HG03095 (cell line): Measurements from ENCODE around the gene UHMK1.

ENCODE experiments used
- ATAC-seq: cut with Tn5 transposase; IDR thresholded peaks from one replicate; pipeline ENCODE4 v1.9.1; 2021; ENCODE audit warnings: moderate library complexity; ENCODE audit not compliant: unreplicated experiment

The UHMK1 gene

GRCh38 chr1:162502928-162503327 is 5.3 kb downstream of the UHMK1 start:
- ATAC-seq: no peak

- no peak for ATAC-seq
Measured at GRCh38 chr1:162527314-162527713, 29.7 kb downstream of the UHMK1 start.

- peak; percentile 94 for ATAC-seq
Measured at GRCh38 chr1:162530307-162530987, 32.8 kb downstream of the UHMK1 start.

GRCh38 chr1:162530988-162531319 is 33.3 kb downstream of the UHMK1 start:
- no peak for ATAC-seq

GRCh38 chr1:162535501-162535900 is 37.9 kb downstream of the UHMK1 start:
- no peak for ATAC-seq

GRCh38 chr1:162536511-162536910 is 38.9 kb downstream of the UHMK1 start:
- no peak for ATAC-seq

GRCh38 chr1:162537216-162537615 is 39.6 kb downstream of the UHMK1 start:
- ATAC-seq: no peak

- ATAC-seq: no peak
Measured at GRCh38 chr1:162538815-162539431, 41.3 kb downstream of the UHMK1 start.

GRCh38 chr1:162541619-162542141 is 44.1 kb downstream of the UHMK1 start:
- ATAC-seq: no peak

- ATAC-seq: no peak
Measured at GRCh38 chr1:162543228-162543627, 45.6 kb downstream of the UHMK1 start.

- no peak for ATAC-seq
Measured at GRCh38 chr1:162548170-162548569, 50.6 kb downstream of the UHMK1 start.

- no peak for ATAC-seq
Measured at GRCh38 chr1:162549001-162549400, 51.4 kb downstream of the UHMK1 start.

GRCh38 chr1:162550925-162551324 is 53.3 kb downstream of the UHMK1 start:
- ATAC-seq: no peak

- ATAC-seq: no peak
Measured at GRCh38 chr1:162551969-162552683, 54.5 kb downstream of the UHMK1 start.

GRCh38 chr1:162552684-162553252 is 55.1 kb downstream of the UHMK1 start:
- no peak for ATAC-seq

GRCh38 chr1:162554258-162554657 is 56.6 kb downstream of the UHMK1 start:
- ATAC-seq: no peak

GRCh38 chr1:162557536-162557935 is 59.9 kb downstream of the UHMK1 start:
- ATAC-seq: no peak

GRCh38 chr1:162560303-162561036 is 62.9 kb downstream of the UHMK1 start:
- no peak for ATAC-seq

GRCh38 chr1:162561037-162561615 is 63.5 kb downstream of the UHMK1 start:
- ATAC-seq: peak; percentile 92

GRCh38 chr1:162561616-162562469 is 64.2 kb downstream of the UHMK1 start, which contains the start of gene UAP1:
Gene UAP1 (plus strand): TSS chr1:162561722. CDS start chr1:162566069, 4,347 bp downstream.
- peak; percentile 33 for ATAC-seq
